GM12878 (cell line): Measurements from ENCODE around the gene CTPS1.

Experiments
- RAD51 ChIP-seq: fragments of 450-650 bp; IDR thresholded peaks from 2 replicates; pipeline ENCODE4 v1.6.1; 2016; ENCODE audit warnings: moderate library complexity, mild to moderate bottlenecking, inconsistent platforms
- YY1 ChIP-seq: IDR thresholded peaks from 2 replicates; pipeline ENCODE4 v1.6.1; 2011; ENCODE audit warnings: low read depth, mild to moderate bottlenecking, low read length
- TF ChIP-seq, protein P1 (sequence below), 3 experiments: IDR thresholded peaks in 2 of 3; conservative IDR thresholded peaks in 1 of 3; 2 replicates each; pipeline ENCODE4 v1.5.1; 2011; ENCODE audit warnings: low read depth in 3 of 3, low read length in 3 of 3, mild to moderate bottlenecking in 3 of 3, control low read depth in 2 of 3, moderate library complexity in 2 of 3, inconsistent platforms in 1 of 3, mixed read lengths in 1 of 3; ENCODE audit not compliant: control insufficient read depth in 2 of 3, insufficient read depth in 1 of 3; ENCODE audit errors: extremely low read depth in 1 of 3

GRCh38 chr1:40979241-40980067 is at the start of gene CTPS1:
- peak; percentile 8; the same call in 1 of the 2 replicates for TF ChIP-seq YY1
- TF ChIP-seq, protein P1, sequence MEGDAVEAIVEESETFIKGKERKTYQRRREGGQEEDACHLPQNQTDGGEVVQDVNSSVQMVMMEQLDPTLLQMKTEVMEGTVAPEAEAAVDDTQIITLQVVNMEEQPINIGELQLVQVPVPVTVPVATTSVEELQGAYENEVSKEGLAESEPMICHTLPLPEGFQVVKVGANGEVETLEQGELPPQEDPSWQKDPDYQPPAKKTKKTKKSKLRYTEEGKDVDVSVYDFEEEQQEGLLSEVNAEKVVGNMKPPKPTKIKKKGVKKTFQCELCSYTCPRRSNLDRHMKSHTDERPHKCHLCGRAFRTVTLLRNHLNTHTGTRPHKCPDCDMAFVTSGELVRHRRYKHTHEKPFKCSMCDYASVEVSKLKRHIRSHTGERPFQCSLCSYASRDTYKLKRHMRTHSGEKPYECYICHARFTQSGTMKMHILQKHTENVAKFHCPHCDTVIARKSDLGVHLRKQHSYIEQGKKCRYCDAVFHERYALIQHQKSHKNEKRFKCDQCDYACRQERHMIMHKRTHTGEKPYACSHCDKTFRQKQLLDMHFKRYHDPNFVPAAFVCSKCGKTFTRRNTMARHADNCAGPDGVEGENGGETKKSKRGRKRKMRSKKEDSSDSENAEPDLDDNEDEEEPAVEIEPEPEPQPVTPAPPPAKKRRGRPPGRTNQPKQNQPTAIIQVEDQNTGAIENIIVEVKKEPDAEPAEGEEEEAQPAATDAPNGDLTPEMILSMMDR (IDR thresholded peaks at IDR 0.05 in 2 of 3, conservative IDR thresholded peaks at IDR 0.05 in 1 of 3; ENCODE audit: control insufficient read depth in 2 of 3, extremely low read depth in 1 of 3, insufficient read depth in 1 of 3, low read depth in 3 of 3, low read length in 3 of 3), result peak in 2 of 3 experiments; percentile 25 to 39; a peak in 2 of 6 replicates
- TF ChIP-seq RAD51, result no peak
